AG04449 (cell line): ENCODE measurements around the gene NIPSNAP3A.

Experiments
- CTCF ChIA-PET: fragments of 350-600 bp; formaldehyde crosslinking; extraction: SDS; loops from one replicate; lab custom pipeline; 2021; ENCODE audit warnings: antibody characterized with exemption; lab: Yijun Ruan, JAX
- POLR2A ChIA-PET: fragments of 400-600, 350-600 bp; formaldehyde crosslinking; extraction: SDS; loops from one replicate; lab custom pipeline; 2020; ENCODE audit warnings: antibody characterized with exemption, inconsistent platforms; lab: Yijun Ruan, JAX
- DNase-seq: peaks from one replicate; pipeline ENCODE4 v3.0.0-alpha.2; 2010; ENCODE audit warnings: low read depth, low spot score
- H3K4me3 ChIP-seq: 2 replicates; pipeline ENCODE4 v1.5.1; 2011; ENCODE audit warnings: low read depth, mild to moderate bottlenecking, control low read depth, low read length
- CTCF ChIP-seq: IDR thresholded peaks from one replicate; pipeline ENCODE4 v1.5.1; 2011; ENCODE audit warnings: mild to moderate bottlenecking, moderate library complexity, low read length, control low read depth, inconsistent platforms; ENCODE audit not compliant: insufficient read depth; ENCODE audit errors: missing control alignments

Gene NIPSNAP3A

GRCh38 chr9:104743376-104743985 is 4.0 kb upstream of the NIPSNAP3A start:
- TF ChIP-seq CTCF: peak; percentile 45
- ChIA-PET POLR2A (no interaction called here), CTCF (interaction anchor here (1.2 to 1.6 kb wide), 3 partner anchors 10 to 716 kb away, joined by 4 to 5 read pairs (median 4); no protein-coding TSS in a partner anchor)
- DNase-seq: peak; percentile 23
- no peak overlapping the region for H3K4me3 ChIP-seq

DNA sequence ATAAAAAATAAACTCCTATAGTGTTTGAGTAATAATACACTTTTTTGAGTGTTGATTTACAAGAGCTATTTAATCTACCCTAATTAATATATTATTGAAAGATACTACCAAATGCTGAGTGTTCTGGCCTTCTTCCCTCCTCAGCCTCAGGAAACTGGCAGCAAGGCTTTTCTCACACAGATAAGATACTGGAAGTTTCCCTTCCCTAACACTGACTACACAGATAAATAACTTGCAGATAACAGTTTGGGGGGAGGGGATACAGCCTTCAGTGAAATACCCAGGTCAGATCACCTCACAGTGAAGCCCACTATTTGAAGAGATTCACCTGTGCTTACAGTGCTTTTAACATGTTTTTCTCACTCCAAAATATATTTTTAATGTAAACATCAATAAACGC is 1.6 kb upstream of the NIPSNAP3A start:
- POLR2A ChIA-PET: no interaction called here
- no peak for DNase-seq
- CTCF ChIA-PET: interaction anchor here (1.1 to 1.2 kb wide), 2 partner anchors 9 to 359 kb away, joined by 3 to 8 read pairs; no protein-coding TSS in a partner anchor
- no peak overlapping the region for H3K4me3 ChIP-seq
- TF ChIP-seq CTCF: no peak

- no peak for TF ChIP-seq CTCF
- ChIA-PET CTCF (interaction anchor here (0.9 to 1.1 kb wide), 2 partner anchors 9 to 569 kb away, joined by 3 to 8 read pairs; no protein-coding TSS in a partner anchor), POLR2A (no interaction called here)
- DNase-seq: no peak
- no peak overlapping the region for H3K4me3 ChIP-seq
Measured at GRCh38 chr9:104746285-104746684, 1.2 kb upstream of the NIPSNAP3A start.

DNA sequence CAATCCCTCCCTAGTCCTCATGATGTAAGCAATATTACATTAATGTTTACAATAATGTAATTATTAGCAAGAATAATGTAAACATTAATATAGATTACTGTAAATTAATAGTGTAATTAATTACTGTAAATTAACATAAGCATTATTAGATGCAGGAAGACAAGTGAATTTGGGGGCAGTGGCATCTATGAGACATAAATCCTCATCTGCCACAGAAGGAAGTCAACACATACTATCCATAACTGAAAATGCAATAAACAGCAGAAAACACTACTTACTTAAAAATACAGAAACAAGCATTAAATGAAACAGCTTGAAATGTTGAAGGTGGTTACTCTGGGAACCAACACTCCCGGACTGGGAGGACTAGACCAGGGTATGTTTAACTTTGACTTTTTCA is 685 bp upstream of the NIPSNAP3A start:
- peak overlapping the region; percentile 80 for H3K4me3 ChIP-seq
- DNase-seq: no peak
- no peak for TF ChIP-seq CTCF
- ChIA-PET CTCF (interaction anchor here (0.9 to 1.2 kb wide), 3 partner anchors 9 to 570 kb away, joined by 3 to 4 read pairs (median 3); no protein-coding TSS in a partner anchor), POLR2A (no interaction called here)

- H3K4me3 ChIP-seq: peak overlapping the region; percentile 80
- TF ChIP-seq CTCF: no peak
- CTCF ChIA-PET: interaction anchor here (1.2 kb wide), 2 partner anchors 9 to 179 kb away, joined by 3 to 4 read pairs; no protein-coding TSS in a partner anchor
- POLR2A ChIA-PET: no interaction called here
- no peak for DNase-seq
Measured at GRCh38 chr9:104747245-104747564, 278 bp upstream of the NIPSNAP3A start.

- no peak for TF ChIP-seq CTCF
Measured at GRCh38 chr9:104748359-104749031, 1.0 kb downstream of the NIPSNAP3A start.

More at GRCh38 chr9:104748359-104749031, 1.0 kb downstream of the NIPSNAP3A start:
- H3K4me3 ChIP-seq: peak overlapping the region; percentile 80
- no peak for DNase-seq
- CTCF ChIA-PET: interaction anchor here (1.2 kb wide), 1 partner anchor 7 kb away, joined by 4 read pairs; no protein-coding TSS in a partner anchor
- POLR2A ChIA-PET: interaction anchor here (0.7 kb wide), 1 partner anchor 81 kb away, joined by 3 read pairs; no protein-coding TSS in a partner anchor
